GM19025 (cell line): ENCODE results near the gene VTCN1.
"Not testable (repeated sequence)": the region's sequence is repeated elsewhere in the genome, so short reads cannot be mapped to it uniquely, and the experiment has no call there.

Source experiments
- ATAC-seq: cut with Tn5 transposase; IDR thresholded peaks from one replicate; pipeline ENCODE4 v1.9.1; 2021; ENCODE audit warnings: mild to moderate bottlenecking, low read depth, moderate library complexity; ENCODE audit not compliant: unreplicated experiment

VTCN1 gene

GRCh38 chr1:117169871-117170596, 40.7 kb downstream of the VTCN1 start:
- ATAC-seq = no peak

DNA sequence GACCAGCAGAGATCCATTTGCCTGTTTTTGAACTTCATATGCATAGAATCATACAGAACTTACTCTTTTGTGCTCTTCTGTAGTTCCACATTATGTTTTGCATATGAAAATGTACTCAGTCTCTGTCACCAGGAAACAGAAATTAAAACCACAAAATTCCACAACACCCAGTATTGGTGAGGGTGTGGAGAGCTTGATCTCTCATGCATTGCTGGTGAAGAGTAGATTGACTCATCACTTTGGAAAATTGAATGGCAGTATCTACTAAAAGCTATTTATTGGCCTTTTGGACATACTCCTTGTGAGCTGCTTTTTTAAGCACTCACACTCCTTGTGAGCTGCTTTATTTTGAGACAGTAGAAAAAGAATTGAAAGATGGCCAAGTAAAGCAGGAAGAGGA, 43.3 kb downstream of the VTCN1 start:
- no peak for ATAC-seq

GRCh38 chr1:117166076-117166475, 44.7 kb downstream of the VTCN1 start:
- ATAC-seq = no peak

GRCh38 chr1:117164209-117164608, 46.5 kb downstream of the VTCN1 start:
- no peak for ATAC-seq

DNA sequence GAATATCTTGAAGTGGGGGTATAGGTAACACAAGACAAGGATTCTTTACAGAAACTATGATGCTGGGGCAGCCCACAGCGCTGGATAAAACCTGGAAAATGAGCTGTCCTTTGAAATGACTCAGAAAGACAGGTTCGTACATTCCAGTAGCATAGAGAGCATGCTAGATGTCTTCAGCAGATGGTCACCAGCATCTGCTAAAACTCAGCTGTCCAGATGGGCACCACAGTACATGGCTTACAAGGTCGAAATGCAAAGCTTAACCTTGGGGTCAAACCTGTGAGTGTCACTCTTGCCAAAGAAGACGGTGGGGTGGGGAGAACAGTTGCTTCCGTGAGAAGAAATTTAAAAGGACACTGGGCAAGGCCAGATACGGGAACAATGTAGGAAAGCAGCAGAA, 47.9 kb downstream of the VTCN1 start:
- no peak for ATAC-seq

DNA sequence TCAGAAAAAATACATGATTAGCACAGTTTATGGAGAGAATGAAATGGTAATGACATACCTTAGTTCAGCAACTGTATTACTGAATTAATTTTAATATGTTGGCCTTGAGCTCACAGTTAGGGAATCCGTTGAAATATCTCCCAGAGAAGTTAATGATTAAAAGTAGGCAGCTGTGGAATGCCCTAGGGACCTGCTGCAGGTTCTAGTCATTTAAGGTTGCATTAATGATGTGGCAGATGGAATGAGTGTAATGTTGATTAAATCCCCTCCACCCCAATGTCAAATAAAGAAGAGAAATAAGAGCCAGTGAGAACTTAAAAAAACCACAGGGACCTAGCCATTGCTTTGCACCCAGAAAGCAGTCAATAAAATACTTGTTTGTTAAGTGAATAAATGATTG, 48.8 kb downstream of the VTCN1 start:
- no peak for ATAC-seq

DNA sequence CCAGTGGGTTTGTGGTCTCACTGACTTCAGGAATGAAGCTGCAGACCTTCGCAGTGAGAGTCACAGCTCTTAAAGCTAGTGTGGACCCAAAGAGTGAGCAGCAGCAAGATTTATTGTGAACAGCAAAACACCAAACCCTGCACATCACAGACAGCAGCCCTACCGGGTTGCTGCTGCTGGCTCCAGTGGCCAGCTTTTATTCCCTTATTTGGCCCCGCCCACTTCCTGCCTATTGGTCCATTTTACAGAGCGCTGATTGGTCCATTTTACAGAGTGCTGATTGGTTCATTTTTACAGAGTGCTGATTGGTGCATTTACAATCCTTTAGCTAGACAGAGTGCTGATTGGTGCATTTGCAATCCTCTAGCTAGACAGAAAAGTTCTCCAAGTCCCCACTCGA, 59.4 kb downstream of the VTCN1 start:
- not testable (repeated sequence) for ATAC-seq

DNA sequence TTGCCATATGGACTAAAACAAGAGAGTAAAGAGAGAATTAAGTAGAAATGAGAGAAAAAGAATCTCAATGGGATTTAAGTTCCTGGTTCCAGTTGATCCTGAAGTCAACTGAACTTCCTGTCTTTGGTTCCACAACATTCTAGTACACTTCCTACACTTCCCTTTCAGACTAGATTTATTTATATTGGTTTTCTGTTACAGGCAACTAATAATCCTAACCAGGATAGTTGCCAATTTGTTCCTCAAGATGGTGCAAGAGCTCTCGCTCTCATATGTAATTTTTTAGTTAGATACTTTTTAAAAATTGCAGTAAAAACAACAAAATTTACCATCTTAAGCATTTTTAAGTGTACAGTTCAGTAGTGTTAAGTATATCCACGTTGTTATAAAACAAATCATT, 60.4 kb downstream of the VTCN1 start:
- no peak for ATAC-seq

GRCh38 chr1:117147856-117148588, 62.7 kb downstream of the VTCN1 start:
- ATAC-seq = no peak

DNA sequence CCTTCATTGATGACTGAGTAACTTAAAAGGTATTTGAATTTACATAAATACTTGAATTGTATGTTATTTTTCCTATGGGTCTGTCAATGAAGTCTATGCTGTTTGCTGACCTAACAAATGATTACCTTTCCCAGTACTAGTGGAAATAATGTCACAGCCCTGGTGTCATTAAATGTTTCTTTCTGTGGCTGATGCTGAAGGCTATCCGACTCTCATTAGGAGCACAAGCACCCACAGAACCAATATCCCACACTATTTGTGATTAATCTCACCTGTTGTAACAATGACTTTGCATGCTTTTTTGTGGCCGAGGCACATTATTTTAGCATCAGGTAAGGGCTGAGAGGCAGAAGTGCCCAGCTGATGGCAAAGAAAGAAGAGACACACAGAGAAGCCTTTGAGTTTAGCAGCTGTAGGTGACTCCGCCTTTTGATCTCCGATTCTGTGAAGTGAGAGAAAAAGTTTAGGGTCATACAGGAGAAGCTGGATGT, 63.3 kb downstream of the VTCN1 start:
- no peak for ATAC-seq

- no peak for ATAC-seq
Observed at GRCh38 chr1:117146575-117147340, 64.0 kb downstream of the VTCN1 start.

GRCh38 chr1:117146072-117146471, 64.7 kb downstream of the VTCN1 start:
- ATAC-seq = no peak

DNA sequence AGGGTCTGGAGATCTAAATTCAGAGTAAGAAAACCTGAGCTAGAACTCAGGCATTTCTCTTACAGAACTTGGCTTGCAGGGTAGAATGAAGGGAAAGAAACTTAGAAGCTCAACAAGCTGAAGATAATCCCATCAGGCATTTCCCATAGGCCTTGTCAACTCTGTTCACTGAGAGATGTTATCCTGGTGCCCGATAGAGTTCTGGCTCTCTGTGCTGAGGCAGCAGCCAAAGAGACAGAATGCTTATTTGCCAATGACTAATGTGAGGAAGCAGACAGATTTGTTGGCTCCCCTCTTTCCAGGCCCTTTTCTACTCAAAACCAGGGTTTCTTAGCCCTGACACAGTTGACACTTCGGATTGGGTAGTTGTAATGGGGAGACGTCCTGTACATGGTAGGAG, 66.9 kb downstream of the VTCN1 start:
- no peak for ATAC-seq

- no peak for ATAC-seq
Observed at GRCh38 chr1:117143172-117143571, 67.6 kb downstream of the VTCN1 start.

- ATAC-seq = no peak
Observed at GRCh38 chr1:117142200-117142599, 68.5 kb downstream of the VTCN1 start.

GRCh38 chr1:117138561-117138960, 72.2 kb downstream of the VTCN1 start:
- ATAC-seq = no peak

GRCh38 chr1:117138106-117138505, 72.6 kb downstream of the VTCN1 start:
- no peak for ATAC-seq

- ATAC-seq = no peak
Observed at GRCh38 chr1:117137281-117137855, 73.4 kb downstream of the VTCN1 start.

DNA sequence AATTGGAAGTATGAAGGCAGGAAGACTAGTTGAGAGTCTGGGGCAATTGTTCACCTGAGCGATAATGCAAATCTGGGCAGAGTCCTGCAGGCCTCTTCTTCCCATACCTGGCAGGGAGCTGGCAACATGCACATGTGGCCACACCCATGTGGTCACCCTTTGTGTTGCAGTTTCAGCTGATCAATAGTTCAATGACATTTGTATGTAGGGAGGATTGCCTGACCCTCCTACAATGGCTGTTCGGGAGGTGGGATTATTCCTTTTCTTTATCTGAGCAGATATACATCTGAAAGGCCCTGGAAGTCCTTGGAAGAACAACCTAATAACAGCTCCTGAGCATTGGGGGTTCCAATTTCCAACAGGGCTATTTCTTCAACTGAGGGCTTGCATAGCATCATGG, 74.0 kb downstream of the VTCN1 start:
- ATAC-seq = no peak

DNA sequence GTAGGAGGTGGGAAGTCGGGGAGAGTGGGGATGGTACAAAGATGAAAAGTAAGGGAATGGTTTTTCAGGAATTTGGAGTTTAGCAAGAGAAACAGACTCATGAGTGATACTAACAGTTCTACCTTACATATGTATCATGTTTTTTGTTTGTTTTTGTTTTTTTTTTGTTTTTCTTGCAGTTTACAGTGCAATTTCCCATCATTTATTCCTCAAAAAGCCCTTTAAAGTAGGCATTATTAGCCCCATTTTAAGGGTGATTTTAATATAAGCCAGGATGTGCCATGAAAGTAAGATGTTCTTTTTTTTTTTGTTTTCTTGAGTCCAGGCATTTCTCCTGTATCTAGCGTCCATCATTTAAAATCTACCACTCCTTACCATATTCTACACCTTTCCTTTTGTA, 75.4 kb downstream of the VTCN1 start:
- ATAC-seq = no peak

- ATAC-seq = no peak
Observed at GRCh38 chr1:117130526-117130925, 80.2 kb downstream of the VTCN1 start.
